IMR-90 (cell line): ENCODE measurements around the gene ECM1. TPM values are rescaled to one million over a fixed set of nuclear protein-coding genes. Genes with fewer than 3 reads are reported as not detected.

Experiments
- ATAC-seq: fragments of 200-7000 bp; cut with Tn5 transposase; 2 replicates; pipeline ENCODE4 v1.9.1; 2020; ENCODE audit warnings: low read depth, mild to moderate bottlenecking, moderate library complexity
- BruUV-seq: library from RNA; stranded (reverse); fragments of 400-500 nt; replicated peaks from 2 replicates; lab custom pipeline; 2021; lab: Mats Ljungman, UMichigan
- CTCF ChIA-PET: fragments of 300-600 bp; formaldehyde crosslinking; extraction: SDS; loops from one replicate; lab custom pipeline; 2021; ENCODE audit warnings: antibody characterized with exemption; lab: Yijun Ruan, JAX
- POLR2A ChIA-PET: fragments of 300-600 bp; sonication (Branson Sonifier 250); formaldehyde crosslinking; loops from one replicate; lab custom pipeline; 2022; ENCODE audit warnings: antibody characterized with exemption; ENCODE audit not compliant: unreplicated experiment; lab: Charles Lee
- DNase-seq: peaks from one replicate; pipeline ENCODE4 v3.0.0; 2013
- H2AFZ ChIP-seq: replicated peaks from 2 replicates; pipeline ENCODE3; 2013; ENCODE audit warnings: low read length, mild to moderate bottlenecking; ENCODE audit not compliant: poor library complexity
- H2AK5ac ChIP-seq: 2 replicates; pipeline ENCODE4 v1.6.1; 2013; ENCODE audit warnings: low read depth, low read length, inconsistent platforms
- H2AK9ac ChIP-seq: replicated peaks from 2 replicates; pipeline ENCODE3; 2013; ENCODE audit warnings: mild to moderate bottlenecking, low read depth, low read length, moderate library complexity; ENCODE audit not compliant: poor library complexity
- H2BK120ac ChIP-seq: 2 replicates; pipeline ENCODE4 v1.6.1; 2013; ENCODE audit warnings: low read depth, low read length, inconsistent platforms
- H2BK15ac ChIP-seq: 3 replicates; pipeline ENCODE4 v1.6.1; 2013; ENCODE audit warnings: low read depth, low read length, inconsistent platforms
- H2BK20ac ChIP-seq: 2 replicates; pipeline ENCODE4 v1.6.1; 2013; ENCODE audit warnings: low read depth, mild to moderate bottlenecking, inconsistent platforms, low read length, moderate library complexity
- H2BK5ac ChIP-seq: 2 replicates; pipeline ENCODE4 v1.6.1; 2013; ENCODE audit warnings: mild to moderate bottlenecking, low read depth, low read length, inconsistent platforms; ENCODE audit not compliant: poor library complexity, severe bottlenecking
- H3K14ac ChIP-seq: replicated peaks from 2 replicates; pipeline ENCODE4 v1.6.1; 2013; ENCODE audit warnings: low read depth, low read length, inconsistent platforms
- H3K18ac ChIP-seq: 2 replicates; pipeline ENCODE4 v1.6.1; 2013; ENCODE audit warnings: low read depth, low read length, control low read depth
- H3K23ac ChIP-seq: 2 replicates; pipeline ENCODE4 v1.6.1; 2013; ENCODE audit warnings: low read depth, low read length, inconsistent platforms
- H3K27ac ChIP-seq: 2 replicates; pipeline ENCODE4 v1.5.1; 2013; ENCODE audit warnings: mild to moderate bottlenecking, control low read depth, low read length; ENCODE audit not compliant: insufficient read depth
- H3K27me3 ChIP-seq: 2 replicates; pipeline ENCODE4 v1.6.1; 2013; ENCODE audit warnings: low read length; ENCODE audit not compliant: control insufficient read depth, insufficient read depth
- H3K36me3 ChIP-seq: 2 replicates; pipeline ENCODE4 v1.6.1; 2013; ENCODE audit warnings: low read length, mixed read lengths; ENCODE audit not compliant: control insufficient read depth, insufficient read depth
- H3K4ac ChIP-seq: 2 replicates; pipeline ENCODE4 v1.6.1; 2013; ENCODE audit warnings: low read depth, low read length, inconsistent platforms
- H3K4me1 ChIP-seq: 2 replicates; pipeline ENCODE4 v1.6.1; 2013; ENCODE audit warnings: low read length, mixed read lengths; ENCODE audit not compliant: control insufficient read depth, insufficient read depth
- H3K4me2 ChIP-seq: 2 replicates; pipeline ENCODE4 v1.6.1; 2013; ENCODE audit warnings: low read depth, mild to moderate bottlenecking, control low read depth, low read length, moderate library complexity
- H3K4me3 ChIP-seq: 2 replicates; pipeline ENCODE4 v1.5.1; 2013; ENCODE audit warnings: low read depth, mild to moderate bottlenecking, control low read depth, low read length, moderate library complexity; ENCODE audit not compliant: insufficient read depth
- H3K56ac ChIP-seq: 2 replicates; pipeline ENCODE4 v1.6.1; 2013; ENCODE audit warnings: low read length, inconsistent platforms; ENCODE audit not compliant: insufficient read depth; ENCODE audit errors: extremely low read depth
- H3K79me1 ChIP-seq, 2 experiments: 2 replicates each; pipeline ENCODE4 v1.6.1; 2013; ENCODE audit warnings: low read length in 2 of 2, inconsistent platforms in 1 of 2, low read depth in 1 of 2
- H3K9ac ChIP-seq: 2 replicates; pipeline ENCODE4 v1.6.1; 2013; ENCODE audit warnings: low read depth, low read length, control low read depth
- H3K9me1 ChIP-seq: 2 replicates; pipeline ENCODE4 v1.6.1; 2013; ENCODE audit warnings: low read length, inconsistent platforms; ENCODE audit not compliant: insufficient read depth
- H3K9me3 ChIP-seq: 2 replicates; pipeline ENCODE4 v1.6.1; 2013; ENCODE audit warnings: low read length; ENCODE audit not compliant: control insufficient read depth, insufficient read depth
- H4K20me1 ChIP-seq: 2 replicates; pipeline ENCODE4 v1.6.1; 2013; ENCODE audit warnings: low read length, inconsistent platforms; ENCODE audit not compliant: insufficient read depth
- H4K5ac ChIP-seq: 2 replicates; pipeline ENCODE4 v1.6.1; 2013; ENCODE audit warnings: mild to moderate bottlenecking, low read depth, low read length, control low read depth
- H4K8ac ChIP-seq, 2 experiments: 2 replicates each; pipeline ENCODE4 v1.6.1; 2013; ENCODE audit warnings: low read depth in 2 of 2, low read length in 2 of 2, control low read depth in 1 of 2, inconsistent platforms in 1 of 2
- H4K91ac ChIP-seq: 2 replicates; pipeline ENCODE4 v1.6.1; 2013; ENCODE audit warnings: low read depth, low read length, inconsistent platforms; ENCODE audit not compliant: insufficient read depth
- FOS ChIP-seq: fragments of 150-350 bp; IDR thresholded peaks from 2 replicates; pipeline ENCODE4 v1.6.1; 2016; ENCODE audit warnings: low read depth, low read length
- MAZ ChIP-seq: IDR thresholded peaks from 2 replicates; pipeline ENCODE4 v1.6.1; 2012; ENCODE audit warnings: low read depth, mild to moderate bottlenecking, low read length, improper control_type of control experiment, moderate library complexity, borderline replicate concordance
- RFX5 ChIP-seq: IDR thresholded peaks from 2 replicates; pipeline ENCODE4 v1.8.0; 2012; ENCODE audit warnings: low read depth, mild to moderate bottlenecking, low read length, moderate library complexity
- WGBS, 2 experiments: methylation state at CpG; one replicate each; pipeline versions ENCODE4 v1.1.5 to v1.1.7; 2013; ENCODE audit warnings: missing lambda C conversion rate in 2 of 2; ENCODE audit not compliant: insufficient read length in 1 of 2; ENCODE audit errors: extremely low coverage in 2 of 2; 5-methylcytosine and 5-hydroxymethylcytosine counted together
- dilution Hi-C: fragments of 300-500 bp; cut with HindIII; formaldehyde crosslinking; loops from one replicate; pipeline ENCODE4 v1.14.3; 2018; ENCODE audit warnings: low sequenced_read_pairs; ENCODE audit not compliant: unreplicated experiment
- in situ Hi-C: fragments of 300-500 bp; cut with MboI; formaldehyde crosslinking; loops from 3 replicates; pipeline ENCODE4 v1.14.3; 2019; ENCODE audit warnings: low sequenced_read_pairs, inconsistent platforms, mixed read lengths
- intact Hi-C: fragments of 100-400 bp; cut with micrococcal nuclease; formaldehyde crosslinking; loops from 2 replicates; pipeline ENCODE4 v1.10.0; 2022
- polyA plus RNA-seq, 3 experiments: library from polyadenylated mRNA; depleted of rRNA; stranded (reverse); fragments of >200 nt; gene quantifications; 2 replicates each; pipeline ENCODE4 v1.2.3, GENCODE V29; 2012; ENCODE audit warnings: low replicate concordance in 1 of 3
- total RNA-seq: library from RNA; depleted of rRNA; stranded (reverse); fragments of >200 nt; gene quantifications from 2 replicates; pipeline ENCODE4 v1.2.3, GENCODE V29; 2012

ECM1 gene
- total and polyA plus RNA-seq, 2 of the 4 experiments (the other 2 are of a cell fraction): 20.1 to 230 TPM

DNA sequence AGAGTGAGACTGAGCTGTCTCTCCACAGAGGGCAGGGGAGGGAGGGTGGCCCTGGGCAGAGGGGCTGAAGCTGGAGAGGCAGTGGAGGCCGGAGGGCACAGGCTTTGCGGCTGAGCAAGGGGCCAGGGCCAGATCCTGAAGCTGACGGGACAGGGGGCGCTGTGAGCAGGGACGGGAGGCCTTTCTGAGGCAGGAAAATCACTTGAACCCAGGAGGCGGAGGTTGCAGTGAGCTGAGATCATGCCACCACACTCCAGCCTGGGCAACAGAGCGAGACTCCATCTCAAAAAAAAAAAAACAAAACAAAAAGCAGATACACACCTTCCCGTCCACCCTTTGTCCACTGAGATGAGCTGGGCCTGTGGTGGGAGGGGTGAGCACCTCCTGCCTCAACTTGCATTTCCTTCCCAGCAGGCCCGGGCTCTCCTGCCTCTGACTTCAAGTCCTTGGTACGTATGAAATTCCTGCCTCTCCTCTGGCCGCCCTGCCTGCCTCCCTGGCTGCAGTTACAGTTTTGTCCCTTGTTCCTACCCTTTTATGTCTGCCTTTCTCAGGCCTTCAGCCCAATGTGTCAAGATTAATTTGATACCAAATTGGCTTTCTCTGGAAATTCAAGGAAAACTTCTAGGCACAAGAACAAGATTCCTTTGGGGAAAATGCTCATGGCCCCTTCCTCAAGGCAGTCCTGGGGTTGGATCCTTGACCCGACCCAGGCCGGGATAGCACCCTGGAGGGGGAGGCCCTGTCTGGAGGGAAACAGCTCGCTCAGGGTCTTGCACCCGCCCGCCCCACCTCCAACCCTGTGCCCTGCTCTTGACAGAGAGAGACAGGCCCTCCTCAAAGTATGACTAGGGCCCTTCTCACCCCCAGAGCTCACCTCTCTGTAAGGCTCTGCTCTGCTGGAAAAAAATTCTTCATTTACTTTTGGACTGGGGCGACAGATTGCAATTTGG, 30.1 kb downstream of the ECM1 start:
- 46% methylated on average over 6 of the region's 17 CpGs; no CpG with 5 or more reads in 1 of the 2 experiments for WGBS, 2 experiments

More for the DNA sequence above, 30.1 kb downstream of the ECM1 start:
- Histone ChIP-seq H2BK15ac (peak overlapping the region; percentile 91; the same call in 2 of the 3 replicates), H3K23ac (peak overlapping the region; percentile 80), H3K56ac (peak overlapping the region; percentile 86), H3K27me3 (no peaks in the 10 kb centered on the region), H3K4ac (peak overlapping the region; percentile 94), H4K5ac (peak overlapping the region; percentile 79), H2BK20ac (peak overlapping the region; percentile 76), H3K36me3 (no peaks in the 10 kb centered on the region), H2AK5ac (peak overlapping the region; percentile 89), H3K9me1 (peaks cover 23% of the 10 kb centered on the region), H3K9ac (peak overlapping the region; percentile 69), H3K18ac (peak overlapping the region; percentile 78), H3K4me2 (no peak overlapping the region), H2BK5ac (peak overlapping the region; percentile 96), H4K91ac (peak overlapping the region; percentile 99), H3K4me1 (peaks cover 27% of the 10 kb centered on the region), H3K14ac (peak overlapping the region; percentile 87), H3K9me3 (no peaks in the 10 kb centered on the region), H4K20me1 (no peaks in the 10 kb centered on the region), H3K79me1 (0 out of 4 replicates have a peak, but pooled peaks cover 0 to 4% of the 10 kb centered on the region in 2 experiments), H4K8ac (peak overlapping the region; percentile 77 to 96), H3K27ac (peak overlapping the region; percentile 83), H3K4me3 (no peak overlapping the region), H2AK9ac (peak overlapping the region; percentile 95), H2BK120ac (peak overlapping the region; percentile 97), H2AFZ (peak overlapping the region; percentile 86)
- peak; percentile 68; the same call in 1 of the 2 replicates for TF ChIP-seq MAZ
- TF ChIP-seq RFX5: no peak
- TF ChIP-seq FOS: 0 out of 2 replicates have a peak, but pooled peaks have one; percentile 3
- no TSS peak for BruUV-seq
- ChIA-PET POLR2A (interaction anchor here (0.5 kb wide), 2 partner anchors 41 to 458 kb away, joined by 3 to 7 read pairs; no protein-coding TSS in a partner anchor), CTCF (interaction anchor here (0.6 to 2.7 kb wide), 6 partner anchors 10 to 282 kb away, joined by 3 to 13 read pairs (median 3); partner anchors contain the start of gene FALEC)
- DNase-seq (peak; percentile 87), ATAC-seq (peak; percentile 93)
- intact Hi-C loops (loop anchor here (10.0 kb wide), 1 partner anchor 173 kb away; the partner anchor contains the start of gene RPRD2), in situ Hi-C loops (no loop called here), dilution Hi-C loops (no loop called here)
